K562 (cell line): Measurements from ENCODE around the gene KLK14. TPM values are rescaled to one million over a fixed set of nuclear protein-coding genes. Genes with fewer than 3 reads are reported as not detected.

Source experiments
- ATAC-seq: fragments of 200-7000 bp; cut with Tn5 transposase; 3 replicates; pipeline ENCODE4 v1.9.1; 2020; ENCODE audit warnings: moderate library complexity
- BruUV-seq: library from RNA; stranded (reverse); fragments of 400-500 nt; replicated peaks from 2 replicates; lab custom pipeline; 2021; lab: Mats Ljungman, UMichigan
- CTCF ChIA-PET: fragments of 300-600 bp; formaldehyde crosslinking; extraction: SDS; loops from one replicate; lab custom pipeline; 2021; ENCODE audit warnings: low intra/inter-chr PET ratio; lab: Yijun Ruan, JAX
- POLR2A ChIA-PET: fragments of 300-600, 350-650 bp; sonication (Branson Sonifier 250); formaldehyde crosslinking; extraction: SDS; loops from one replicate; lab custom pipeline; 2021; ENCODE audit warnings: antibody characterized with exemption, inconsistent platforms; lab: Yijun Ruan, JAX
- DNase-seq, 4 experiments: peaks; one replicate each; pipeline versions ENCODE4 v3.0.0 to v3.0.0-alpha.2; 2011 to 2018; ENCODE audit warnings: low spot score in 3 of 4, mixed read lengths in 3 of 4; ENCODE audit errors: extremely low read depth in 1 of 4
- FAIRE-seq: peaks from 2 replicates; lab custom pipeline; 2011; peaks lifted over from hg19 to GRCh38; lab: Jason Lieb, UNC
- H2AFZ ChIP-seq: 2 replicates; pipeline ENCODE4 v1.6.0; 2011; ENCODE audit warnings: low read depth, low read length, control low read depth, inconsistent platforms
- H3K27ac ChIP-seq: fragments of 200-600 bp; 3 replicates; pipeline ENCODE4 v1.8.0; 2011; ENCODE audit warnings: low read depth, mild to moderate bottlenecking, control low read depth, inconsistent platforms, low read length, moderate library complexity, mixed read lengths; ENCODE audit errors: extremely low read depth
- H3K27me3 ChIP-seq, 2 experiments: fragments of 300-600 bp in 1 of 2; 2 replicates in 1 of 2; 3 replicates in 1 of 2; pipeline versions ENCODE4 v1.6.0 to v1.8.0; 2011; ENCODE audit warnings: inconsistent platforms in 2 of 2, low read length in 2 of 2, mild to moderate bottlenecking in 1 of 2, mixed read lengths in 1 of 2, moderate library complexity in 1 of 2; ENCODE audit not compliant: control insufficient read depth in 2 of 2, insufficient read depth in 2 of 2
- H3K36me3 ChIP-seq: fragments of 300-600 bp; 3 replicates; pipeline ENCODE4 v1.8.0; 2011; ENCODE audit warnings: mild to moderate bottlenecking, low read length, inconsistent platforms; ENCODE audit not compliant: control insufficient read depth, insufficient read depth
- H3K4me1 ChIP-seq, 2 experiments: fragments of 200-600 bp in 1 of 2; replicated peaks in 1 of 2; 2 replicates in 1 of 2; 3 replicates in 1 of 2; pipeline versions ENCODE4 v1.5.1 to v1.8.0; 2011; ENCODE audit warnings: inconsistent platforms in 2 of 2, low read length in 2 of 2, mild to moderate bottlenecking in 1 of 2, mixed read lengths in 1 of 2, moderate library complexity in 1 of 2; ENCODE audit not compliant: control insufficient read depth in 2 of 2, insufficient read depth in 2 of 2
- H3K4me2 ChIP-seq: 2 replicates; pipeline ENCODE4 v1.6.1; 2011; ENCODE audit warnings: low read length, control low read depth, inconsistent platforms, mixed read lengths; ENCODE audit not compliant: insufficient read depth
- H3K4me3 ChIP-seq: fragments of 200-600 bp; sonication (generic), shearing (Covaris generic); 2 replicates; pipeline ENCODE4 v1.5.1; 2016; ENCODE audit warnings: control low read depth, inconsistent platforms
- H3K79me2 ChIP-seq: fragments of 200-600 bp; 3 replicates; pipeline ENCODE4 v1.8.0; 2011; ENCODE audit warnings: low read length, inconsistent platforms; ENCODE audit not compliant: control insufficient read depth, insufficient read depth
- H3K9ac ChIP-seq, 2 experiments: 2 replicates each; pipeline versions ENCODE4 v1.6.0 to v1.6.1; 2011; ENCODE audit warnings: low read depth in 2 of 2, low read length in 2 of 2, control low read depth in 1 of 2, inconsistent platforms in 1 of 2, mild to moderate bottlenecking in 1 of 2, mixed read lengths in 1 of 2; ENCODE audit not compliant: insufficient read depth in 1 of 2
- H3K9me1 ChIP-seq: one replicate; pipeline ENCODE4 v1.6.0; 2011; ENCODE audit warnings: inconsistent platforms, mild to moderate bottlenecking, low read length, moderate library complexity; ENCODE audit not compliant: control insufficient read depth, insufficient read depth
- H3K9me3 ChIP-seq: replicated peaks from 2 replicates; pipeline ENCODE4 v1.5.1; 2011; ENCODE audit warnings: low read depth, low read length, inconsistent platforms; ENCODE audit not compliant: control insufficient read depth, insufficient read depth
- H4K20me1 ChIP-seq: replicated peaks from 2 replicates; pipeline ENCODE4 v1.6.1; 2011; ENCODE audit warnings: low read length, inconsistent platforms, mixed read lengths; ENCODE audit not compliant: control insufficient read depth, insufficient read depth
- COPS2 ChIP-seq: fragments of 450-650 bp; conservative IDR thresholded peaks from 2 replicates; pipeline ENCODE4 v1.6.1; 2016; ENCODE audit warnings: mild to moderate bottlenecking, moderate library complexity
- DMBX1 ChIP-seq: fragments of 250-450 bp; sonication (Bioruptor Pico); IDR thresholded peaks from 2 replicates; pipeline ENCODE4 v1.8.0; 2022; ENCODE audit warnings: inconsistent platforms, mild to moderate bottlenecking, moderate library complexity, borderline replicate concordance
- EP300 ChIP-seq: IDR thresholded peaks from 2 replicates; pipeline ENCODE4 v1.6.1; 2012; ENCODE audit warnings: low read length, improper control_type of control experiment
- FUS ChIP-seq: fragments of 200-400 bp; formaldehyde crosslinking; optimal IDR thresholded peaks from 2 replicates; pipeline ENCODE3; 2017; ENCODE audit warnings: low read depth, low read length
- HCFC1 ChIP-seq: IDR thresholded peaks from 2 replicates; pipeline ENCODE4 v1.6.1; 2012; ENCODE audit warnings: low read depth, low read length, improper control_type of control experiment
- POU5F1 ChIP-seq: fragments of 150-350 bp; IDR thresholded peaks from 2 replicates; pipeline ENCODE4 v1.6.1; 2014; ENCODE audit warnings: borderline replicate concordance, low read length, low read depth, mild to moderate bottlenecking; ENCODE audit not compliant: partially characterized antibody
- RBBP5 ChIP-seq: fragments of 200-600 bp; sonication (generic); IDR thresholded peaks from 2 replicates; pipeline ENCODE4 v1.6.1; 2012; ENCODE audit warnings: borderline replicate concordance, mild to moderate bottlenecking, low read length, control low read depth, inconsistent platforms; ENCODE audit not compliant: insufficient read depth, poor library complexity, severe bottlenecking
- SIX5 ChIP-seq, 2 experiments: IDR thresholded peaks; 2 replicates each; pipeline ENCODE4 v1.6.1; 2011; ENCODE audit warnings: low read length in 2 of 2, borderline replicate concordance in 1 of 2, low read depth in 1 of 2, mild to moderate bottlenecking in 1 of 2, moderate library complexity in 1 of 2; ENCODE audit not compliant: insufficient read depth in 1 of 2
- SRF ChIP-seq, 2 experiments: fragments of 250-450, 450-650 bp in 1 of 2; sonication (Bioruptor Pico) in 1 of 2; sonication (generic) in 1 of 2; formaldehyde crosslinking; IDR thresholded peaks; 2 replicates each; pipeline versions ENCODE4 v1.5.0 to v1.5.1; 2020 to 2022; ENCODE audit warnings: mild to moderate bottlenecking in 1 of 2, missing genetic modification reagents in 1 of 2
- ZEB2 ChIP-seq: fragments of 450-650 bp; IDR thresholded peaks from 2 replicates; pipeline ENCODE4 v1.6.1; 2016
- ZNF175 ChIP-seq: fragments of 200-800 bp; sonication (Bioruptor generic); IDR thresholded peaks from 2 replicates; pipeline ENCODE4 v1.6.1; 2016; ENCODE audit warnings: low read depth, mild to moderate bottlenecking, missing genetic modification characterization, missing compliant biosample characterization
- WGBS: fragments of 100-300 bp; shearing (Covaris generic); methylation state at CpG from one replicate; pipeline ENCODE4 v1.1.6; 2016; ENCODE audit warnings: low coverage, mixed read lengths; ENCODE audit not compliant: insufficient coverage; ENCODE audit errors: missing lambda C conversion rate; 5-methylcytosine and 5-hydroxymethylcytosine counted together
- in situ Hi-C: fragments of 300-500 bp; cut with MboI; formaldehyde crosslinking; loops from 4 replicates; pipeline ENCODE4 v1.15.0; 2018; ENCODE audit warnings: inconsistent platforms, mixed read lengths
- intact Hi-C: fragments of 100-400 bp; cut with micrococcal nuclease; formaldehyde crosslinking; loops from 2 replicates; pipeline ENCODE4 v1.14.2; 2022
- polyA plus RNA-seq, 8 experiments: library from polyadenylated mRNA; depleted of rRNA in 4 of 8; stranded (reverse) in 5 of 8; unstranded in 3 of 8; fragments of >200 nt; fragmentation: Nextera tagmentation in 2 of 8; fragmentation: Illumina TruSeq in 1 of 8; extraction: Ambion mirVana in 2 of 8; extraction: Trizol in 1 of 8; gene quantifications; 2 replicates each; pipeline versions ENCODE4 v1.2.1 to v1.2.3, GENCODE V29; 2011 to 2014; ENCODE audit warnings: inconsistent platforms in 1 of 8, missing spikeins in 1 of 8
- total RNA-seq, 7 experiments: library from RNA; depleted of rRNA in 6 of 7; stranded (reverse); fragments of >200 nt in 6 of 7; fragmentation: Illumina TruSeq in 2 of 7; extraction: Trizol in 2 of 7; gene quantifications; 2 replicates each; pipeline versions ENCODE4 v1.2.1 to v1.2.3, GENCODE V29; 2011 to 2021; ENCODE audit warnings: low replicate concordance in 1 of 7
- TF ChIP-seq, protein P1 (sequence below): fragments of 250-450 bp; sonication (Bioruptor Pico); IDR thresholded peaks from 2 replicates; pipeline ENCODE4 v1.5.0; 2020; ENCODE audit warnings: mild to moderate bottlenecking, borderline replicate concordance
- TF ChIP-seq, protein P2 (sequence below), 3 experiments: IDR thresholded peaks in 2 of 3; conservative IDR thresholded peaks in 1 of 3; 2 replicates each; pipeline ENCODE4 v1.5.1; 2011 to 2012; ENCODE audit warnings: low read length in 3 of 3, mild to moderate bottlenecking in 3 of 3, control low read depth in 2 of 3, improper control_type of control experiment in 1 of 3, inconsistent platforms in 1 of 3, low read depth in 1 of 3, mixed read lengths in 1 of 3, moderate library complexity in 1 of 3; ENCODE audit not compliant: insufficient read depth in 2 of 3
- TF ChIP-seq, protein P3 (sequence below): fragments of 450-650 bp; IDR thresholded peaks from 2 replicates; pipeline ENCODE4 v1.6.1; 2016

KLK14 gene
- total and polyA plus RNA-seq, 9 of the 15 experiments (the other 6 are each of a cell fraction or from before 2014, with no cell fraction given) = not detected

DNA sequence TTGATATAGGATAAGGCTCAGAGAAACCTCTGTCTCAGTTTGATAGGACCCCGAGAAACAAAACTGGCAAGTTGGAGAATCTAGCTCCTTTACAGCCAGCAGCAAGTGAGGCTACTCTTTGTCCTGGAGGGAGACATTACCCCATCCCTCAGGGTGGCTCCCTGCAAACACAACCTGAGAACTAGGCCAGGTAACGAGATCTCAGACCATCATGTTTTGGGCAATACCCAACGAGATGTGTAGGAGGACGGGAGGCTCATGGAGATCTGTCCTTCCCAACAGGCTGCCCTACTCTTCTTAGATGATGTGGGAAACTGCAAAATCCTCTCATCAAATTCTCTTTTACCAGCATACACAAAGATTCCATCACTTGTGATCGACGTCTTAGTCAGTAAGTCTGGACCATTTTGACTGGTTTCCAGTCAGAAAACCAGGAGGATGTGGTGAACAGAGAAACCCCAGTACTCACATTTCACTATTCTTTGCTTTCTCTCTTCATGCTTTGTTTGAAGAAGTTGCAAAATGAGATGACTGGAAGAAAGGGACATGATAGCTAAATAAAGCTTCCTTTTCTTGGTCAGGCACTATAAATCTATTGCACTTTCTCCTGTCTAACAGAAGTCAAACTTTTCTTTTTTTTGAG, 31.5 kb upstream of the KLK14 start (continued):
- TF ChIP-seq SRF (CRISPR knock-in tag; IDR thresholded peaks at IDR 0.05) (no peak), SIX5 (IDR thresholded peaks at IDR 0.05; ENCODE audit: borderline replicate concordance in 1 of 2, insufficient read depth in 1 of 2, low read depth in 1 of 2, low read length in 2 of 2) (no peak)
- TF ChIP-seq, all 486 proteins: peak for 0

DNA sequence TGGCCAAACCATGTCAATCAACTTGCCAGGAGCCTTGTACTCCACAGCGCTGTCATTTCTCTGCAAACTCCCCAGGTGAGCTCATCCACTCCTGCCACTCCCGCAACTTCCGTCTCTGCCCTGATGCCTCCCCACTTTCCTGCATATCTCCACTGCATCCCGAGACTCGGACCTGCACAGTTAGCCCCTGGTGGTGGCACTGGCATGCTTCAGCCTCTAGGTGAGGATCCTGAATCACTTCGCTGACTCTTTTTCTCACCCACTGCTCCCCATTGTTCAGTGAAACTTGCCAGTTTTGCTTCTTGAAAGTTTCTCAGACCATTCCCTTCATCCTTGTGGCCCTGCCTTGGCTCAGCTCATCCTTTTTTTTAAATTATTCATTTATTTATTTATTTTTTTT, 28.9 kb upstream of the KLK14 start:
- no peaks in the 10 kb centered on the region for H4K20me1 ChIP-seq
- peaks cover 2% of the 10 kb centered on the region for H3K9me1 ChIP-seq
- H3K4me2 ChIP-seq = no peak overlapping the region
- H3K9me3 ChIP-seq = no peaks in the 10 kb centered on the region
- H3K4me1 ChIP-seq = peaks cover 9 to 17% of the 10 kb centered on the region in 2 experiments; a peak in 4 of 5 replicates
- intact Hi-C loops = no loop called here
- H2AFZ ChIP-seq = no peak overlapping the region
- ChIA-PET POLR2A (no interaction called here), CTCF (no interaction called here)
- H3K4me3 ChIP-seq = no peak overlapping the region
- H3K9ac ChIP-seq = no peak overlapping the region
- peak in 2 of 4 experiments; percentile 25 to 35 for DNase-seq
- H3K27me3 ChIP-seq = peaks cover 19 to 44% of the 10 kb centered on the region in 2 experiments
- no TSS peak for BruUV-seq
- H3K27ac ChIP-seq = no peak overlapping the region
- in situ Hi-C loops = no loop called here
- no peaks in the 10 kb centered on the region for H3K36me3 ChIP-seq
- FAIRE-seq = no peak
- 8% methylated on average over 6 of the region's 6 CpGs for whole genome bisulfite sequencing
- ATAC-seq = no peak
- peaks cover 16% of the 10 kb centered on the region for H3K79me2 ChIP-seq
- no peak for TF ChIP-seq DMBX1
- TF ChIP-seq, protein P1, sequence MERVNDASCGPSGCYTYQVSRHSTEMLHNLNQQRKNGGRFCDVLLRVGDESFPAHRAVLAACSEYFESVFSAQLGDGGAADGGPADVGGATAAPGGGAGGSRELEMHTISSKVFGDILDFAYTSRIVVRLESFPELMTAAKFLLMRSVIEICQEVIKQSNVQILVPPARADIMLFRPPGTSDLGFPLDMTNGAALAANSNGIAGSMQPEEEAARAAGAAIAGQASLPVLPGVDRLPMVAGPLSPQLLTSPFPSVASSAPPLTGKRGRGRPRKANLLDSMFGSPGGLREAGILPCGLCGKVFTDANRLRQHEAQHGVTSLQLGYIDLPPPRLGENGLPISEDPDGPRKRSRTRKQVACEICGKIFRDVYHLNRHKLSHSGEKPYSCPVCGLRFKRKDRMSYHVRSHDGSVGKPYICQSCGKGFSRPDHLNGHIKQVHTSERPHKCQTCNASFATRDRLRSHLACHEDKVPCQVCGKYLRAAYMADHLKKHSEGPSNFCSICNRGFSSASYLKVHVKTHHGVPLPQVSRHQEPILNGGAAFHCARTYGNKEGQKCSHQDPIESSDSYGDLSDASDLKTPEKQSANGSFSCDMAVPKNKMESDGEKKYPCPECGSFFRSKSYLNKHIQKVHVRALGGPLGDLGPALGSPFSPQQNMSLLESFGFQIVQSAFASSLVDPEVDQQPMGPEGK (CRISPR knock-in tag) = no peak
- no peak for TF ChIP-seq HCFC1
- no peak for TF ChIP-seq FUS
- no peak for TF ChIP-seq RBBP5
- no peak for TF ChIP-seq ZEB2
- TF ChIP-seq, protein P2, sequence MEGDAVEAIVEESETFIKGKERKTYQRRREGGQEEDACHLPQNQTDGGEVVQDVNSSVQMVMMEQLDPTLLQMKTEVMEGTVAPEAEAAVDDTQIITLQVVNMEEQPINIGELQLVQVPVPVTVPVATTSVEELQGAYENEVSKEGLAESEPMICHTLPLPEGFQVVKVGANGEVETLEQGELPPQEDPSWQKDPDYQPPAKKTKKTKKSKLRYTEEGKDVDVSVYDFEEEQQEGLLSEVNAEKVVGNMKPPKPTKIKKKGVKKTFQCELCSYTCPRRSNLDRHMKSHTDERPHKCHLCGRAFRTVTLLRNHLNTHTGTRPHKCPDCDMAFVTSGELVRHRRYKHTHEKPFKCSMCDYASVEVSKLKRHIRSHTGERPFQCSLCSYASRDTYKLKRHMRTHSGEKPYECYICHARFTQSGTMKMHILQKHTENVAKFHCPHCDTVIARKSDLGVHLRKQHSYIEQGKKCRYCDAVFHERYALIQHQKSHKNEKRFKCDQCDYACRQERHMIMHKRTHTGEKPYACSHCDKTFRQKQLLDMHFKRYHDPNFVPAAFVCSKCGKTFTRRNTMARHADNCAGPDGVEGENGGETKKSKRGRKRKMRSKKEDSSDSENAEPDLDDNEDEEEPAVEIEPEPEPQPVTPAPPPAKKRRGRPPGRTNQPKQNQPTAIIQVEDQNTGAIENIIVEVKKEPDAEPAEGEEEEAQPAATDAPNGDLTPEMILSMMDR (IDR thresholded peaks at IDR 0.05 in 2 of 3, conservative IDR thresholded peaks at IDR 0.05 in 1 of 3; ENCODE audit: insufficient read depth in 2 of 3, low read depth in 1 of 3, low read length in 3 of 3) = peak; percentile 36 to 42 (median 39); a peak in 5 of 6 replicates
- TF ChIP-seq POU5F1 = no peak
- no peak for TF ChIP-seq EP300
- TF ChIP-seq ZNF175 (CRISPR knock-in tag) = no peak
- no peak for TF ChIP-seq COPS2
- TF ChIP-seq, protein P3, sequence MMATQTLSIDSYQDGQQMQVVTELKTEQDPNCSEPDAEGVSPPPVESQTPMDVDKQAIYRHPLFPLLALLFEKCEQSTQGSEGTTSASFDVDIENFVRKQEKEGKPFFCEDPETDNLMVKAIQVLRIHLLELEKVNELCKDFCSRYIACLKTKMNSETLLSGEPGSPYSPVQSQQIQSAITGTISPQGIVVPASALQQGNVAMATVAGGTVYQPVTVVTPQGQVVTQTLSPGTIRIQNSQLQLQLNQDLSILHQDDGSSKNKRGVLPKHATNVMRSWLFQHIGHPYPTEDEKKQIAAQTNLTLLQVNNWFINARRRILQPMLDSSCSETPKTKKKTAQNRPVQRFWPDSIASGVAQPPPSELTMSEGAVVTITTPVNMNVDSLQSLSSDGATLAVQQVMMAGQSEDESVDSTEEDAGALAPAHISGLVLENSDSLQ = peak; percentile 53; the same call in 1 of the 2 replicates
